Thyroid gland (tissue), 4 donors: ENCODE measurements around the gene FADS6. TPM values are rescaled to one million over a fixed set of nuclear protein-coding genes. Genes with fewer than 3 reads are reported as not detected.

Experiments
- DNase-seq, 2 donors: peaks; one replicate each; pipeline ENCODE4 v3.0.0-alpha.2; 2019
- H3K27ac ChIP-seq, 3 donors: fragments of 200-600 bp; sonication (generic); 1 replicate in 2 of 3; 2 replicates in 1 of 3; pipeline ENCODE4 v1.5.1; 2016 to 2019; ENCODE audit warnings: mild to moderate bottlenecking in 1 of 3, moderate library complexity in 1 of 3
- H3K27me3 ChIP-seq: fragments of 200-600 bp; sonication (generic); one replicate; pipeline ENCODE4 v1.5.1; 2019
- H3K36me3 ChIP-seq, 2 donors: fragments of 200-600 bp; sonication (generic); one replicate each; pipeline ENCODE4 v1.5.1; 2016 to 2019
- H3K4me1 ChIP-seq, 2 donors: fragments of 200-600 bp; sonication (generic); one replicate each; pipeline ENCODE4 v1.5.1; 2017 to 2019
- H3K4me3 ChIP-seq, 3 donors: fragments of 200-600 bp; sonication (generic); replicated peaks in 1 of 3; 1 replicate in 2 of 3; 2 replicates in 1 of 3; pipeline ENCODE4 v1.5.1; 2016; ENCODE audit warnings: mild to moderate bottlenecking in 1 of 3
- H3K9me3 ChIP-seq: fragments of 200-600 bp; sonication (generic); one replicate; pipeline ENCODE4 v1.5.1; 2017
- POLR2A ChIP-seq, 2 donors: fragments of 450-650 bp; IDR thresholded peaks; one replicate each; pipeline ENCODE4 v1.6.1; 2017; ENCODE audit warnings: antibody characterized with exemption in 2 of 2, mild to moderate bottlenecking in 2 of 2, moderate library complexity in 1 of 2
- WGBS, 2 donors: methylation state at CpG; one replicate each; pipeline ENCODE4 v1.1.5; 2017; 5-methylcytosine and 5-hydroxymethylcytosine counted together
- intact Hi-C: fragments of 100-400 bp; cut with DNase I; formaldehyde crosslinking; loops from one replicate; pipeline ENCODE4 v1.15.1; 2023
- total RNA-seq, 4 donors: library from RNA; depleted of rRNA; stranded (reverse); fragments of >200 nt; gene quantifications; one replicate each; pipeline ENCODE4 v1.2.3, GENCODE V29; 2016
- TF ChIP-seq, protein P1 (sequence below), 6 experiments: fragments of 200-600 bp in 3 of 6; fragments of 450-650 bp in 3 of 6; sonication (generic) in 3 of 6; IDR thresholded peaks; one replicate each; pipeline ENCODE4 v1.5.1; 2016 to 2019; ENCODE audit warnings: antibody characterized with exemption in 6 of 6, mild to moderate bottlenecking in 2 of 6, inconsistent platforms in 1 of 6, moderate library complexity in 1 of 6

The FADS6 gene
- total RNA-seq, 4 donors from 2014 or later = not detected

- intact Hi-C loops = no loop called here
- H3K9me3 ChIP-seq = no peaks in the 10 kb centered on the region
- WGBS, 2 donors = 74 to 80% methylated on average over 11 of the region's 11 CpGs
- no peak for DNase-seq
- TF ChIP-seq, protein P1, sequence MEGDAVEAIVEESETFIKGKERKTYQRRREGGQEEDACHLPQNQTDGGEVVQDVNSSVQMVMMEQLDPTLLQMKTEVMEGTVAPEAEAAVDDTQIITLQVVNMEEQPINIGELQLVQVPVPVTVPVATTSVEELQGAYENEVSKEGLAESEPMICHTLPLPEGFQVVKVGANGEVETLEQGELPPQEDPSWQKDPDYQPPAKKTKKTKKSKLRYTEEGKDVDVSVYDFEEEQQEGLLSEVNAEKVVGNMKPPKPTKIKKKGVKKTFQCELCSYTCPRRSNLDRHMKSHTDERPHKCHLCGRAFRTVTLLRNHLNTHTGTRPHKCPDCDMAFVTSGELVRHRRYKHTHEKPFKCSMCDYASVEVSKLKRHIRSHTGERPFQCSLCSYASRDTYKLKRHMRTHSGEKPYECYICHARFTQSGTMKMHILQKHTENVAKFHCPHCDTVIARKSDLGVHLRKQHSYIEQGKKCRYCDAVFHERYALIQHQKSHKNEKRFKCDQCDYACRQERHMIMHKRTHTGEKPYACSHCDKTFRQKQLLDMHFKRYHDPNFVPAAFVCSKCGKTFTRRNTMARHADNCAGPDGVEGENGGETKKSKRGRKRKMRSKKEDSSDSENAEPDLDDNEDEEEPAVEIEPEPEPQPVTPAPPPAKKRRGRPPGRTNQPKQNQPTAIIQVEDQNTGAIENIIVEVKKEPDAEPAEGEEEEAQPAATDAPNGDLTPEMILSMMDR (IDR thresholded peaks at IDR 0.05) = no peak
- no peak for TF ChIP-seq POLR2A (IDR thresholded peaks at IDR 0.05)
- H3K27me3 ChIP-seq = peaks cover 12% of the 10 kb centered on the region
- H3K4me3 ChIP-seq = no peak overlapping the region
- no peak overlapping the region for H3K27ac ChIP-seq
- no peaks in the 10 kb centered on the region for H3K36me3 ChIP-seq
- H3K4me1 ChIP-seq = peaks cover under 1 to 4% of the 10 kb centered on the region in 2 donors
Observed at GRCh38 chr17:74898376-74898946, 5.0 kb upstream of the FADS6 start.

- H3K4me1 ChIP-seq = peaks cover 5 to 10% of the 10 kb centered on the region in 2 donors
- no peaks in the 10 kb centered on the region for H3K36me3 ChIP-seq
- no peak for TF ChIP-seq POLR2A (IDR thresholded peaks at IDR 0.05)
- TF ChIP-seq, protein P1 (IDR thresholded peaks at IDR 0.05) = no peak
- intact Hi-C loops = no loop called here
- H3K27ac ChIP-seq = no peak overlapping the region
- no peaks in the 10 kb centered on the region for H3K9me3 ChIP-seq
- 47 to 52% methylated on average over 8 to 16 of the region's 22 CpGs for WGBS, 2 donors
- no peak overlapping the region for H3K4me3 ChIP-seq
- DNase-seq = no peak
- H3K27me3 ChIP-seq = peaks cover 17% of the 10 kb centered on the region
Observed at GRCh38 chr17:74893936-74894671, 671 bp upstream of the FADS6 start.

DNA sequence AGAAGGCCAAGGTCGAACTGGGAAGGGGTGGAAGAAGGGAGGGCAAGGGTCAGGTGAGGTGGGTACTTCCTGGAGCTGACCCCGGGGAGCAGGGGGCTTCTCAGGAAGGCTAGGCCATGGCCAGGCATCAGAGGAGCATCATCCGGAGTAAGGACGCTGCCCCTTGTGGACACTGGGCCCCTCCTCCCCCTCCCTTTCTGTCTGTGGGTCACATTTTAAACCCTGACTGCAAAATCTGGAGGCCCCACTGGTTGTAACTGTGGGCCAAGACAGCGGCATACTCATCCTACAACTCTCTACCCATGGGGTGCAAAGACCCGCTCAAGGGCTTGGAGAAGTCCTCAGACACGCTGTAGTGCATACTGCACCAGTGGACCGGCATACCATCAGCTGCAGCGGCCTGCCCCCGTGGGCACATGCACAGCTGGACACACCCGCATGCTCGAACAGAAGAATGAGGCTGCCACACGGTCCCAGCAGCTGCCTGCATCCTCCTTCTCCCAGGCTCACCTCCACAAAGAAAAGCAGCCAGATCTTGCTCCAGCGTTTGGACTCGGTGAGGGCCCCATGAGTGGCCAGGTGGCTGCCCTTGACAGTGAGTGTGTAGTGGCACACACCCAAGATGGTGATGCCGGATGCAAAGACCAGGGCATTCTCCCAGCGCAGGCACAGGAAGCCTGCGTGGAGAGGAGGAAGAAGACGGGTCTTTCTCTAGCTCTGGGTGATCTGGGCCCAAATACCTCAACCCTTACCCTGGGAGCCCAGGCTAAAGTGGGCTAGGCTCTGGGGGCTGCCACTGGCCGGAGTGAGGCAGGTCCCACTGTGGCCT, 1.2 kb downstream of the FADS6 start:
- H3K4me1 ChIP-seq = peaks cover 5 to 10% of the 10 kb centered on the region in 2 donors
- peaks cover 17% of the 10 kb centered on the region for H3K27me3 ChIP-seq
- intact Hi-C loops = no loop called here
- 37 to 38% methylated on average over 11 to 15 of the region's 20 CpGs for WGBS, 2 donors
- H3K27ac ChIP-seq = no peak overlapping the region
- H3K4me3 ChIP-seq = no peak overlapping the region
- DNase-seq = peak; percentile 48 to 55
- H3K36me3 ChIP-seq = no peaks in the 10 kb centered on the region
- TF ChIP-seq POLR2A (IDR thresholded peaks at IDR 0.05) = no peak
- TF ChIP-seq, protein P1 (IDR thresholded peaks at IDR 0.05) = no peak
- H3K9me3 ChIP-seq = no peaks in the 10 kb centered on the region

GRCh38 chr17:74890554-74890953, 2.9 kb downstream of the FADS6 start:
- WGBS, 2 donors = 92 to 94% methylated on average over 7 of the region's 7 CpGs
- Histone ChIP-seq H3K36me3 (no peaks in the 10 kb centered on the region), H3K4me1 (peaks cover 5 to 10% of the 10 kb centered on the region in 2 donors), H3K27ac (no peak overlapping the region), H3K4me3 (no peak overlapping the region), H3K27me3 (peaks cover 17% of the 10 kb centered on the region), H3K9me3 (no peaks in the 10 kb centered on the region)
- intact Hi-C loops = no loop called here
- DNase-seq = no peak
- no peak for TF ChIP-seq POLR2A (IDR thresholded peaks at IDR 0.05)
- TF ChIP-seq, protein P1 (IDR thresholded peaks at IDR 0.05) = no peak
